ENCODE results near the gene GABARAPL2.

GABARAPL2 gene

DNA sequence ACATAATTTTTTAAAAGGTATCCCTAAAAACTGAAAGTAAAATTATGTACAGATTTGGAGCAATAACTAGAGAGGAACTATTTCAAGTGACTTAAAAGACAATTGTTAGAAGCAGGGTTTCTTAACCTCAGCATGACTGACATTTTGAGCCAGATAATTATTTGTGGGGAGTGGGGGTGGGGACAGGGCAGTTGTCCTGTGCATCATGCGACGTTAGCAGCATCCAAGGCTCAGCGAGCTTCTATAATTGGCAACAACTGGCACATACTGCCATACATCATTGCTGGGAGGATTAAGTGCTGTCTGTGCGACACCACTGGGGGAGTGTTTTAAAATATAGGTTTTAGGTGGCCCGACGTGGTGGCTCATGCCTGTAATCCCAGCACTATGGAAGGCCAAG lies 27.1 kb downstream of the GABARAPL2 start:
- no peak for DNase-seq

DNA sequence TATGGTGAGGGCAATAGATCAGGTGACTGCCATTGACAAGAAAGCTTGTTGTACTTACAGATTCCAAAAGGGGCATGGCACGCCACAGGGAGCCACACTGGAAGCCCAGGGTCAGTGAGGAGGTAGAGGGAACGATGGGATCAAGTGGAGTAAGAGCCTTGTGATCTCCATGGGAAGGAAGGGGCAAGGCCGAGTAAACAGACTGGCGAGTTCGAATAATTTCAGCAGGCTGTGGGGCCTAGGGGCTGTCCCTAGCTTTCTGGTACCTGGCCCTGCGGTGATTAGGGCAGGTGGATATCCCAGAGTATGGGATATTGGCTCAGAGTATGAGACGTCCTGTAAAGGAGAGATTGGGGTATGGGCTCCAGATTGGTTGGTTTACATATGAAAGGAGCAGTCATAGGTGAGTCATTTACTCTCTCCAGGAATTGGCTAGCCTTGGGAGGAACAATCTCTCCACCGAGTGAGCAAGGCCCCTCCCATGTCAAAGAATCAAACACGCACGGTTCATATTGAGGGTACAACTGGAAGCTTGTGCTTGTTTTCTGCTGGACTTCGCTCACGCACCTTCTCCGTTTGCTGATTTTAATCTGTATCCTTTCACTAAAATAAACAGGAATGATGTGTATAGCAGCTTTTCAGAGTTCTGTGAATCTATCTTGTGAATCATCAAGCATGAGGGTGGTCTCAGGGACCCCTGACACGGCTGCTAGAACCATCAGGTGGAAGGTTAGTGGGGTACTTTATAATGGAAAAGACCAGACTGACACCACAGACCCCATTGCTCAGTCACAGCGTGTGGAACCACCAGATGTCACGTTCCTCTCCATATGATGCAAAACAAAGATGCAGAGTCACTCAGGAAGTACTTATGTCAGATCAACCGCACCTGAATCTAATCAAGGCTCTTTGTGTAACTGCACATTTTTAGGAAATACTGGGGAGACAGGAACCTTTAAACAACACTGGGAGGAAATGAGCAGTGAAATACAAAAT lies 27.9 kb downstream of the GABARAPL2 start:
- no peak for DNase-seq

DNA sequence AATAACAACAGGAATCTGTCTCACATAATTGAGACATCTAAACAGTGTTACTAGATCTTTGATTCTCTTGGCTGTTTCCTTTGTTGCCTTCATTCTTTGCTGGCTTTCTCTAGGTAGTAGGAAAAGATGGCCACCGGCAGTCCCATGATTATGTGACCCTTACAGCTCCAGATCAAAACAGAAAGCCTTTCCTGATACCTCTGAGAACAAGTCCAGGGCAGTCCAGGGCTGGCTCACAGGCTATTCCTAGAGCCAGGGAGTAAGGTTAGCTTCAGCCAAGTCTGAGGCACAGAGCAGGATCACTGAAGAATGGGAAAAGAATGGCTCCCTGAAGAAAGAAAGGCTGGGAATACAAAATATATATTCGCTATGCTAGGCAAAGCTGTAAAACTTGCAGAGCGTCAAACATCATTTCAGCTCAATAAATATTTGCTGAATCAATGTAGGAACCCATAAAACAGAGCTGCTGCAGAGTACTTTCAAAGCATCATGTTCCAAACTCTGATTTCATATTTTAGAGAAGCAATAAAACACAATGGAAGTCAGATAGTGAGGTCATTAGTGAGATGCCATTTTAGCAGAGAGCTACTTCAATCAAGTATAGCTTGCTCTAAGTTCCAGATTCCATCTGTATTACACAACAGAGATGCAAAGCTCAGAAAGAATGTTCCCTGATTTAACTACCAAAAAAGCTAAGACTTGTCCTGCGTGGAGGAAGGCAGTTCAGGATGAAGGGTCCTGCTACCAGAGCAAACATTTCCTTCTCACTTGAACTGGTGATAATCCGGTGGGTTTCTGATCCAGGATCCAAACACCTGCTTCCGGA lies 33.5 kb downstream of the GABARAPL2 start:
- DNase-seq: no peak

DNA sequence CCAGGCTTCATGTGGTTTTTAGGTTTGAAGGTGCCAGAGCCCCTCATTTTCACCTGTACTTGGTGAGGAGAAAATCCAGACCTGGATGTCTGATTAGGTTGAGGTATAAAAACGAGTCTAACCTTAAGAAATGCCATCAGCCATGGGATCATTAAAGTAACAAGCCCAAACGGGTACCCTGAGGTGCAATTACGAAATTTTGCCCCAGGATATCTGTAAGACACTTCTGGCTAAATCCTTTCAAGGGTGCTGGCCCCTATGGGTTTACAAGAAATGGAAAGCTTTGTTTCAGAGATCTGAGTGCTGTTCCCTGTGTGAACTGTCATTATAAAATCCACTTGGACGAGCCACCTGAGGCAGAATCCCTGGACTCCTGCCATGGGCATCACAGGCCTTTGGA lies 37.1 kb downstream of the GABARAPL2 start:
- no peak for DNase-seq

DNA sequence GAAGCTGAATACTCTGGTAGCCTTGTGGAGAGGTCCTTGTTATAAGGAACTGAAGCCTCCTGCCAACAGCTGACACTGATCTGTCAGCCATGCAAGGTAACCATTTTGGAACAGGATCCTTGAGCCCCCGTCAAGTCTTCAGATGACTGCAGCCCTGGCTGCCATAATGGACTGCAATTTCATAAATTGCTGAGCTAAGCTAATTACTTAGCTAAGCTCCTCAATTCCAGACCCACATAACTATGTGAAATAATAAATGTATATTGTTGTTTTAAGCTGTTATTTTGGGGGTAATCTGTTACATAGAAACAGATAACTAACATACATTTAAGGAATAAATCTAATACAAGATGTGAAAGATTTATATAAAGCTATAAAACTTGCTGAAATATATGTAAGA lies 40.3 kb downstream of the GABARAPL2 start:
- DNase-seq: no peak

DNA sequence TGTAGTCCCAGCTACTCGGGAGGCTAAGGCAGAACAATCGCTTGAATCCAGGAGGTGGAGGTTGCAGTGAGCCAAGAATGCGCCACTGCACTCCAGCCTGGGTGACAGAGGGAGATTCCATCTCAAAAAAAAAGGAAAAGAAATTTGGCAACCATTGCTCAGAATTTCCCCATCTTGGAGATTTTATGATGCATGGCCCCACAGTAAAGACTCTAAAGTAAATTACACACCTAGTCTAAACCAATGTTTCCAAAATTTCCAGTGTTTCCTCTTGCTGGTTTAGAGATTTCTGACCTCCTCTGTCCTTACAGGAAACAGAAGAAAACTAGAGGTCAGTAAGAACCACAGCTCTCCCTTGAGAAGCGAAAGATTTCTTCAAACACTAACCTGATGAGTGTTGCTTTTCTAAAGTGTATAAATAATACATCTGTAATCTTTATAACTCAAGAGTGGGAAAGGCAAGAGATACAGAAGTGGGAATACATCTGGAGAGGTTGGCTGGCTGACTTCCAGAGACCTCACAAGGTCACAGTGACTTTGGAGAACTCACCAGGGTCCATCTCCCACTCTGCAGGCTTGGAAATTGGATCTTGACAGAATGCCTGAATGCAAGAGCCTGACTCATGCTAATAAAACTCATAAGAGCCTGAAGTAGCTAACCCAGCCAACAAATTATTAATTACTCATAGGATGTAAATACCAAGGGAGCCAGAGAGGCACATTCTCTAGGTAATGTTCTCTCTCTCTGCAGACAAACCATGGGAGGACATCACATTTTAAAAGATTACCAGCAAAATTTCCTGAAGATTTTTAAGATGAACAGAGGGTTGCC lies 48.1 kb downstream of the GABARAPL2 start:
- no peak for DNase-seq

DNA sequence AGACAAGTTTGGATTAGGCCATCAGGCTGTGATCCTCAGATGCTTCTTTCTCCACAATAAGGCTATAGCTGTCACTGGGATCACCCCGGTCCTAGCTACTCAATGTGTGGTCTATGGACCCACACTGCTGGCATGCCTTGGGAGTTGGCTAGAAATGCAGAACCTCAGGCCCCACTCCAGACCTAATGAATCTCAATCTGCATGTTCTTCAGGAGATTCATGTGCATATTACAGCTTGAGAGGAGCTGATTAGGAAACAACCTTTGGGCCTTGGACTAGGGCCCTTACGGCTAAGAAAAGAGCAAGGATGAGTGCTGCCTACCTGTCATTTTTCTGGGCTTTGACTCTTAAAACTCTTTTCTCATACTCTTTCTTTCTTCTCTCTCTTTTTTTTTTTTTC lies 49.4 kb downstream of the GABARAPL2 start:
- DNase-seq: no peak

DNA sequence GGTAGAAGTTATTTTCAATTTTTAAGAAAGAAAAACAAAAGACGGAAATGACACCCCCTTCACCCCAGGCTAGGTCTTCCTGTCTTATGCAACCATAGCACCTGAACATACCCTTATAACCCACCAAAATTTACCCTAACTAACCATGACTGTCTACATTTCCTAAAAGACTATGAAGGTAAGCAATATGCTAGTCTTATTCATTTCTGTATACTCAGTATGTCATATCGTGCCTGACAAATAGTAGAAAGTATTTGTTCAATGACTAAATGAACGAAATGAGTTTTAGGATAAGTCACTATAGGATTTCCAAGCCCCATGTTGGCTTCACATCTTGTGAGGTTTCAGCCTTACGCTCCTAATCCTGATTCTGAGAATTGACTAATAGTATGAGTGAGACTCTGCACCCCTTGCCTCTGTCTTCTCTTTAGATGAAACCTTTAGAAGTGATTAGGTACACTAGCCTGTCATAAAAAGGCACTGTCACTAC lies 50.4 kb downstream of the GABARAPL2 start:
- no peak for DNase-seq

DNA sequence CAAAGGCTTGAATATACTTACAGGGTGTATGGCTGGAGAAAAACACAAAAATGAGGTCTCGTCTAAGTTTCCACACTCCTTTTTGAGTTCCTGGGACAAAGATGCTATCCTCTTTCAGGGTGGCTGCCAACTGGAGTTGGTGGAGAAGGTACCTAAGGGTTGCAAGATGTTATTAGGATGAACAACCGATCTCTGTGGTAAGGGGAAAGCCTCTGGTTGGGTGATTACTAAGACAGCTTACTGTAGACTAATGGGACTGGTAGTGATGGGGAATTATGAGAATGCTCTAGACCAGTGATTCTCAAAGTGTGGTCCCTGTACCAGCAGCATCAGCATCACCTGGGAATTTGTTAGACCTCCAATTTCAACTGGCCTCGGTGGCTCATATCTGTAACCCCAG lies 50.9 kb downstream of the GABARAPL2 start:
- DNase-seq: no peak

DNA sequence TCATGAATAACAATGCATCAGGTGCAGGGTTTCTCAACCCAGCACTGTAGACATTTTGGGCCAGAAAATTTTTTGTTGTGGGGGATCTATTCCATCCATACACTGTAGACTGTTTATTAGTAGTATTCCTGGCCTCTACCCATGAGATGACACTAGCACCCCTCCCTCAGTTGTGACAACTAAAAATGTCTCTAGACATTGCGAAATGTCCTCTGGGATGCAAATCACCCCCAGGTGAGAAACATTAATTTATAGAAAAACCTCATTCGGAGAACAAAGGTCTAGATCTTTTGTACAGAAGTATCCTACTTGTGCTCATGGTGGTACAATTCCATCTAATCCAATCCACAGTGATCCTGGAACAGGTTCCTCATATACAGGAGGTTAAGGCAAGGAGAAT lies 52.6 kb downstream of the GABARAPL2 start:
- no peak for DNase-seq

DNA sequence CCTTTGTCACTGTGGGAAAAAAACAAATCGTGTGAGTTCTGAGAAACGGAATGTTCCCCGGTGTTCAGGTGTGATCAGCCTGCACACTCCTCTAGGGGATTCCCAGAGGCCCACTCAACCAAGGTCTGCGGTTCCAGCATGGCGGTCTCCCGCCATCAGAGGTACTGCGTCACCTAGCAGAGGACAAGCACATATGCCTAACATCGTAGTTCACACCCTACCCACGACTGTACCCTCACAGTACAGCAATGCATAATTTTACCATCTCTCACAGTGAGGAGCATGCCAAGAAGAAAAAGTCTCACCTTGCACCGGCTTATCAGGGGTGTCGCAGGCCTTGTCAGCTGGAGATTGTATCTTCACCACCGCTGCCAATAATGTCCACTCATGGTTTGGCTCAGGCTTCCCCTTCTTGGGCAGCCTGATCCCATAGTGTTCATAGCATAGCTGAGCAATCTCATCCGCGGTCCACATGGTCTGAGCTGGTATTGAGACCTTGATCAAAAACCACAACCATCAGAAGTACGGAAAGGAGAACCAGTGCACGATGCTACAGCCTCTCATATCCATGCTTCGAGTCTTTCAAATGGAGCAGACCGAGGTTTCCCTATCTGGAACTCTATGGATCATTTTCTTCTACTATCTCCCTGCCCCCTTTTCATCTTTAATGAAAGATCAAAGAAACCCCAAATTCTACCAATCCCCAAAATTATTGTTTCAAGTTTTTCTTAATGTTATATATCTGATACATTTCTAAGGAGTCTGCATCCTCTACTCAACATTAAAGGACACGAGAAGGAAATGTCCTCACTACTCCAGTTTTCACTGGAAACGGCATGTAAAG lies 54.4 kb downstream of the GABARAPL2 start:
- DNase-seq: no peak

DNA sequence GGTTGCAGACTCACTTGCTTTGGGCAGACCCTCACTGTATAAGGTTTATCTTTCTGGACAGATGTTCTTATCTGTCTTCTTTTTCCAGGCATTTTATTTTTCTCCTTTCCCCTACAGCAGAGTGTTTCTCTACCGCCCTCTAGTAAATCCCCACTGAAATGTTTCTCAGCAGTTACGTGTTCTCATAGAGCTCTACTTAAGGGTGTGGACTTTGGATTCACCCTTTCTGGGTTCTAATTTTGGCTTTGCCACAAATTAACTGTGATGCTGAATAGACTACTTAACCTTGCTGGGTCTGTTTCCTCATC lies 54.9 kb downstream of the GABARAPL2 start:
- no peak for DNase-seq

DNA sequence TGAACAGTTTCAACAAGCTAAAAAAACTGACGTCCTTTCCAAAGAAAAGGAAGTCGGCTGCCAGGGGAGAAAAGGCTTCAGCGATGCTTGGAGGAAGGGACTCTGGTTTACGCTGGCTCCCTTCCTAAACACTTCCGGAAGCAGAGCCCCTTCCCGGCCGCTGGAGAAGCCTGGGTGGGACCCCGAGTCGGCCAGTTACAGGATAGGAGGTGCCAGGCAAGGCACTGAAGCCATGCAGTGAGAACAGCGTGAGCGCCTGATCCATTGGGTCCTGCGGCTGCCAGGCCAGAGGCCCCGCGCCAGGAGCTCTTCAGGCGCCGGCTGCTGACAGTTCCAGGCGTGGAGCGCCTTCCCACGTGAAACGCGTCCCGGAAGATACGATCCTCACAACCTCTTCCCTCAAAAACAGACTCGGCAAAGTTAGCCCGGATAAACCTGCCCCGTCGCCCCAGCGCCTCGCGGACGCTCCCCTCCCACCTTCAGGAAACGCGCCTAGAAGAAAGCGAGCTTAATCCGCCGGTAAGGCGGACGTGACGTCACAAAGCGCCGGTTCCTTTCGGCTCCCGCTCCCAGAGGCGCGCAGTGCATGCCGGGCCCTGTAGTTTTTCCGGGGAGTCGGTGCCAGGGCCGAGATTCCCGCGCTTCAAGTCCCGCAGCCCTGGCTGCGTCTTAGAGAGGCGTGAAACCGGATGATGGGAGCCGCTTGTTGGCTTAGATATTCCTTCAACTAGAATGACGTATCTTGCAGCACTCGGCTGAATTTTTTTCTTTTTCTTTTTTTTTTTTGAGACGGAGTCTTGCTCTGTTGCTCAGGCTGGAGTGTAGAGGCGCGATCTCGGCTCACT lies 56.8 kb downstream of the GABARAPL2 start, which contains the start of gene ADAT1:
TSS of gene ADAT1 (minus strand) at position 521 of the 845 bp plus-strand sequence. CDS start 2,482 bp downstream, outside the sequence.
- DNase-seq: peak; percentile 97

DNA sequence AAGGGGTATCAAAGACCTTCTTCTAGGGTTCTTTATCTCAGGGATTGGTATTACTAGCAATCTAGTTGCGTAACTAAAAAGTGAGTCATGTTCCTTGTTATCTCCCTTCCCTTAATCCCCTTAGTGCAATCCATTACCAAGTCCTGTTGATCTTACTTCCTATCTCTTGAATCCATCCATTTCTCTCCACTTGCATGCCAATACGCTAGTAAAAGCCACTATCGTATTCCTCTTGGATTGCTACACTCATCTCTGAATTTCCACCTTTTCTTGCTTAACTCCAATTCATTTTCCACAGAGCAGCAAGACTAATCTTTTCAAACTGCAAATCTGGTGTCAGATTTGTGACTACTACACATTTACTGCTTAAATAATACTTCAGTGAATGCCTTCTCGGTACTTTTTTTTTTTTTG lies 58.7 kb downstream of the GABARAPL2 start:
- no peak for DNase-seq

DNA sequence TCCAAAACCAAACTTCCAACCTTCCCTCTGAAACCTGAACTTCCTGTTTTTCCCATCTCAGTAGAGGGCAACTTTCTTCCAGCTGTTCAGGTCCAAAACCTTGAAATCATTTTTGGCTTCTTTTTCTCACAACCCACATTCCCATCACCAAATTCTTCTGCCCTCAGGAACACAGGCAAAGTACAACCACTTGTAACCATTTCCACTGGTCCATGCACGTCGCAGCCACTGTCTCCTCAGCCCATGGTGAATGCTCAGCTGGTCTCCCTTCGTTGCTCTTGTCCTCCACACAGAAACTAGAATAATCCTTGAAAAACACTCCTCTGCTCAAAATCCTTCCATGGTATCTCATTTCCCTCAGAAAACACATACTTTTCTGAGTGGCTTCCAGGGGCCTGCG lies 60.6 kb downstream of the GABARAPL2 start:
- no peak for DNase-seq
